Left colon (tissue), 2 donors: Measurements from ENCODE around the gene MYL9. TPM values are rescaled to one million over a fixed set of nuclear protein-coding genes. Genes with fewer than 3 reads are reported as not detected.
A peak's percentile ranks its signal among the peaks of the same experiment; 100 is the strongest.
"Not testable (repeated sequence)": the region's sequence is repeated elsewhere in the genome, so short reads cannot be mapped to it uniquely, and the experiment has no call there.

Experiments
- ATAC-seq: fragments of 200-7000 bp; cut with Tn5 transposase; one replicate; pipeline ENCODE4 v1.9.1; 2020; ENCODE audit warnings: mild to moderate bottlenecking, moderate library complexity
- DNase-seq, 2 donors: peaks; one replicate each; pipeline ENCODE4 v3.0.0-alpha.2; 2020
- intact Hi-C, 2 donors: fragments of 100-400 bp; cut with DNase I in 1 of 2; cut with micrococcal nuclease in 1 of 2; formaldehyde crosslinking; loops; one replicate each; pipeline versions ENCODE4 v1.11.2 to v1.14.0; 2022; cut with DNase I, micrococcal nuclease
- total RNA-seq, 2 donors: library from RNA; stranded (reverse); fragmentation: NEBNext Ultra II Directional; extraction: Animal tissue kit (Norgen Biotek cat#: 25700); gene quantifications; one replicate each; pipeline ENCODE4 v1.2.1, GENCODE V29; 2021
- donor health status: DM: no; HTN: no; CAD: no.
- donor health status: DM: yes; HTN: yes; CAD: no.

The MYL9 gene
- total RNA-seq, 2 donors from 2014 or later, result 36.9 to 484 TPM

DNA sequence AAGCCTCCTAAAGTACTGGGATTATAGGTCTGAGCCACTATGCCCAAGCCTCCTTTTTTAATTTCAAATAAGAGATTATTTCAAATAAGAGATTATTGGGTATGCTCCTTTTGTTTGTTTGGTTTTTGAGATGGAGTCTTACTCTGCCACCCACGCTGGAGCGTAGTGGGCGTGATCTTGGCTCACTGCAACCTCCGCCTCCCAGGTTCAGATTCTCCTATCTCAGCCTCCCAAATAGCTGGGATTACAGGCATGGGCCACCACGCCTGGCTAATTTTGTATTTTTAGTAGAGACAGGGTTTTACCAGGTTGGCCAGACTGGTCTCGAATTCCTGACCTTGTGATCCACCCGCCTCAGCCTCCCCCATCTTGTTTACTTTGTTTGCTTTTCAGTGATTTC lies 18.9 kb upstream of the MYL9 start:
- intact Hi-C loops, ATAC-seq, DNase-seq: not testable (repeated sequence)

DNA sequence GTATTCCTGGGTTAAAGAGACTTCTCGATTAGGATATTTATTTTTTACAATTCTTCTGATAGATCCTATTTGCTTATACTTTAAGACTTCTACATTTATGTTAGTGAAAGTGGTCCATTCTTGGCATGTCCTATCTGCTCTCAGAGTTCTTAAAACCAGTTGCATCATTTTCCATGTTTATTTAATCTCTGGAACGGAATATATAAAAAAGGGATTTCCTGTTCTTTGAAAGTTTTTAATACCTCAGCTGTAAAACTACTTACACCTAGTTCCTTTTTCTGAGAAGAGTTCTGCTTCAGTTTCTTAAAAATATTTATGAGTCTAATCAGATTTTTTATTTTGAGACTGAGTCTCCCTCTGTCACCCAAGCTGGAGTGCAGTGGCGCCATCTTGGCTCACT lies 18.0 kb upstream of the MYL9 start:
- intact Hi-C loops, result no loop called here
- ATAC-seq (no peak), DNase-seq (no peak)

DNA sequence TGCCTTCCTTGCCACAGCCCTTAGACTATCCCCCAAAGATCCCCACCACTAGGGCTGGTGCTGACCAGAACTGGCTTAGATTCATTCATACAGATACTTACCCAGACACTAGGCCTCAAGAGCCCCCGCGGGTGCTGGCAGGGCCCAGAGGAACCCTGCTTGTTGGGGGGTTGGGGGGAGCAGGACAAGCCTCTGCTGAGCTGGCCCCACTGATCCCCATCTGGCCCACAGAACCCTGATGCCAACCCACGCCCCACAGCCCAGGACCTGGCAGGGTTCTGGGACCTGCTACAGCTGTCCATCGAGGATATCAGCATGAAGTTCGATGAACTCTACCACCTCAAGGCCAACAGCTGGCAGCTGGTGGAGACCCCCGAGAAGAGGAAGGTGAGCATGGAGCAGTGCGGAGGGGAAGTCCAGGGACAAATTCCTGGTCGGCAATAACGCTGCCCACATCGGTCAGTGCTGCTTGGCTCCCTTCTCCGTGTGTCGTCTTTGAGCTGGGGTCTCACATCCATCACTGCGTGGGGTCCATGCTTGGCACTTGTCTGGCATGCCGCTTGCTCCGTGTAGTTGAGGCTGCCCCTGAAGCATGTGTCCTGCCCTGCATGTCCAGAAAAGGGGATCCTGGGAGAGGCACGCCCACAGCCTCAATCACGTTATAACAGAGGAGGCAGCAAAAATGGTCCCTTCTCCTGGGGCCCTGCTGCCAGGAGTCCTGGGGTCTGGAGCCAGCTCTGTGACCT lies 15.5 kb upstream of the MYL9 start:
- intact Hi-C loops, result no loop called here
- no peak for DNase-seq
- no peak for ATAC-seq

DNA sequence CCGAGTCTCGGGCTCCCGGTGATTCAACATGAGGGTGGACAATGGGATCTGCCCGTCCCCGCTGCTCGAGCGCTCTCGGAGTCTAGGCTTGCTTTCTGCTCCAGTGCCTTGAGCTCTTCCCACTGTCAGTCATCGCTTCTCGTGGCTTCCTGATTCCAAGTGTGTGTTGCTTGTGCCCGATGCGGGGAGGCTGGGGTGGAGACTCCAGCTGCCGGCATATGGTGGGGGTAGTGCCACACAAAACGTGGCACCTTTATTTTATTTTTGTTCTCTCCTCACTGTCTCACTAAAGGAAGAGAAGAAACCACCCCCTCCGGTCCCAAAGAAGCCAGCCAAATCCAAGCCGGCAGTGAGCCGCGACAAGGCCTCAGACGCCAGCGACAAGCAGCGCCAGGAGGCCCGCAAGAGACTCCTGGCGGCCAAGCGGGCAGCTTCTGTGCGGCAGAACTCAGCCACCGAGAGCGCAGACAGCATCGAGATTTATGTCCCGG lies 14.8 kb upstream of the MYL9 start:
- DNase-seq (no peak), ATAC-seq (no peak)
- intact Hi-C loops, result no loop called here

DNA sequence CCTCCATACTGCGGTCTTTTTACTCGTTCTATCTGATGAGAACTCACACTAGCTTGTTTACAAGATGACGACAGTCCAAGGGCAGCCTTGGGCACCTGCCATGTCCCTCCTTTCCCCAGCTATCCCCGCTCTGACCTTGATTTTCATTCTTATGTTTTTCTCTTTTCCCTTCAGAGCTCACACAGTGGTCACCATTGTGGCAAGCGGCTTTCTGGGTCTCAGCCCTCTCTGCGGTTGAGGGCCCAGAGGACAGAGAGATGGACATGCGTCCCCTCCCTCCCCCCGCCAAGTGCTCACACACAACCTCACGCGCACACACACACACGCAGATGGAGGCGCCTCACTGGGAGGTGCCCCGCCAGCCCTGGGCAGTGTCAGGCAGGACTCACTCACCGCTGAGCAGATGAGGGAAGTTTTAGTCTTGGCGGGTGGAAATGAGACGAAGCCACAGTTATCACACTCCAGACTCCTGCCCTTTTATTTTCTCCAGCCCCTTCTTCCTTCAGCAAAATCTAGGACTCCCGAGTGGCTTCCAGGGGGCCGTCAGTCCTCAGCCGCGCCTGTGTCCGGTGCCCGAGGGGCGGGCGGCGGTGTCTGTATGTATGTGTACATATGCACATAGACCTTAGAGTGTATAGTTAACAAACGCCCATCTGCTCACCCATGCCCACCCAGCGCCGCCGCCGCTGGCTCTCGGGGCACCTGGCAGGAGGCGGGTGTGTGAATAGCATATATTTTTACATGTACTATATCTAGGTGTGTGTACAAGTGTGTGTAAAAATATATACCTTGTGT lies 13.8 kb upstream of the MYL9 start:
- ATAC-seq (peak; percentile 24), DNase-seq (no peak)
- intact Hi-C loops, result no loop called here

DNA sequence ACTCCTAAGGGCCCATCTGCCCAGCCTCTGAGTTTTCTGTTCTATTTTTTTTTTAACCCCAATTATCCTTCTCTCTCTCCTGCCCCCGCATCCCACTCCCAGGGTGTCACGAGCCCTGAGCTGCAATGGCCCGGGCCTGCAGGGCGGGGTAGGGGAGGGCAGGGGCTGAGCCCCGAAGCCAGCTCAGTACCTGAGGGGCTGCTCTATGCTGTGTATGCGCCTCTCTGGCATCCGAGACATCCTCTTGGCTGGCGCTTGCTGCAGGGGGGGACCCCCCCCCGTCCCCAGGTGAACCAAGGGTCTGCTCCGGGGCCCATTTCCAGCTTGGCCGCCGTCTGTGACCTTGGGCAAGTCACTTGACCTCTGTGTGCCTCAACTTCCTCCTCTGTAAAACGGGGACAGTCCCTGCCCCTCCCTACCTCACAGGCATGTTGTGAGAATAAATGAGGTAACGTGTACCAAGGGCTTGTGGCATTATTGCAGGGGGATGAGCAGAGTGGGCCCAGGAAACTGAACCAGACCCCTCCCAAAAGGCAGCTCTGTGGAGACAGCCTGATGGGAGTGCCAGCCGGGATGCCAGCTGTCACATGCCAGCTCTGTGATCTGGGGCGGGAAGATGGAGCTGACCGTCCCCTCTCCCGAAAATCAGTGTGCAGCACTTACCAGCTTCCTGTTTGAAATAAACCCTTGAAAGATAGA lies 13.0 kb upstream of the MYL9 start:
- intact Hi-C loops, result no loop called here
- no peak for DNase-seq
- ATAC-seq, result no peak

DNA sequence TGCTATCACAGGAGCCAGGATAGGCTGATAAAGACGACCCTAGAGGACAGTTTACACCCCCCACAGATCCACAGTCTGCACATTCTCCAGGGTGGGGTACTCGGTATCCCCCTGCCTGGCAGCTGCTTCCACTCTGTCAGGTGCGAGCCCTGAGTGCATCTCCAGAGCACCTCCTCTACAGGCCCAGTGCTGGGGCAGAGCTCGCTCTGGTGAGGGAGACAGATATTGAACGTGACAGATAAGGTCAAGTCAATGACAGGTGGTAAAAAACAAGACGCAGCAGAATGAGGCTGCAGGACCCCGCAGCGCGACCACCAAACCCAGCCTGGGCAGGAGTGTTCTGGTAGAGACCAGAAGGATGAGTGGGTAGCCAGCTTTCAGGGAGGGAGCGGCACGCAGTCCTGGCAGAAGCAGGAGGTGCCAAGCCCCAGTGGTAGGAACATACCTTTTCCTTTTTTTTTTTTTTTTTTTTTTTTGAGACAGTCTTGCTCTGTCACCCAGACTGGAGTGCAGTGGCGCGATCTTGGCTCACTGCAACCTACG lies 12.4 kb upstream of the MYL9 start:
- intact Hi-C loops, result no loop called here
- ATAC-seq (peak; percentile 26), DNase-seq (no peak)

DNA sequence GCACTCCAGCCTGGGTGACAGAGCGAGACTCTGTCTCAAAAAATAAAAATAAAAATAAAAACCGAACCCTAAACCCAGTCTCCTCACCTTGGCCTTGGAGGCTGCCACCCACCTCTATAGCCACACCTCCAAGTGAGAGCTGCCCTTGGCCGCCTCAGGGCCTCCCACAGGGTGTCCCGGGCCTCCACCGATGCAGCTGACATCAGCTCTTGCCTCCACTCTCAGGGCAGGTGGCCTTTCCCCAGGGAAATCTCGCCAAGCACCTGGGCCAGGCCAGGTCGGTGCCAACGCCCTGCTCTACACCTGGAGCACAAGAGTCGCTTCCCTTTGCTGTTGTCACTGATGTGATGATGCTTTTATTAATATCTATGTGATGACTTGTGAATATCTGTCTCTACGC lies 8.9 kb upstream of the MYL9 start:
- DNase-seq (no peak), ATAC-seq (peak; percentile 18)
- intact Hi-C loops, result no loop called here

DNA sequence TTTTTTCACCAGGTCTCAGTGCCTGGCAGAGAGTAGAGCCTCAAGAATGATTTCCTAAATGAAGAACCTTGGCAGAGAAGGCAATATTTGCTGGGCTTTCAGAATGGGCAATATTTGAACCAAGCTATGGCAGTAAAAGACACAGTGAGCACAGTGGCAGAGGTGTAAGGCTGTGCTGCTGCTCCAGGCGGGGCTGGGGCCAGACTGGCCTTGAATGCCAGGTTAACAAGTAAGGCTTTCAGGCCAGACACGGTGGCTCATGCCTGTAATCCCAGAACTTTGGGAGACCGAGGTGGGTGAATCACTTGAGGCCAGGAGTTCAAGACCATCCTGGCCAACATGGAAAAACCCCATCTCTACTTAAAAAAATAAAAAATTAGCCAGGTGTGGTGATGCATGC lies 8.5 kb upstream of the MYL9 start:
- intact Hi-C loops, result no loop called here
- ATAC-seq (no peak), DNase-seq (no peak)

DNA sequence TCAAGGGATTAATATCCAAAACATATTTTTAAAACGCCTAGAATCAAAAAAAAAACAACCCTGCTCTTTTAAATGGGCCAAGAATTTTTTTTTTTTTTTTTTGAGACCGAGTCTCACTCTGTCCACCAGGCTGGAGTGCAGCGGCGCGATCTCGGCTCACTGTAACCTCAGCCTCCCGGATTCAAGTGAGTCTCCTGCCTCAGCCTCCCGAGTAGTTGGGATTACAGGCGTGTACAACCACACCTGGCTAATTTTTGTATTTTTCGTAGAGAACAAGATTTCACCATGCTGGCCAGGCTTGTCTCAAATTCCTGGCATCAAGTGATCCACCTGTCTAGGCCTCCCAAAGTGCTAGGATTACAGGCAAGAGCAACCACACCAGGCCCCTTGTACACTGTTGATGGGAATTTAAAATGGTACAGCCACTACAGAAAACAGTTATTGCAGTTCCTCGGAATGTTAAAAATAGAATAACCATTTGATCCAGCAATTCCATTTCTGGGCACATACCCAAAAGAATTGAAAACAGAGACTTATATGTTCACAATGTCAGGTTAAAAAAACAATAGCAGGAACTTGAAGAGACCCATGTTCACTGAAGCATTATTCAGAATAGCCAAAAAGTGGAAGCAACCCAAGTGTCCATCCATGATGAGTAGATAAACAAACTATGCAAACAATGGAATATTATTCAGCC lies 3.1 kb upstream of the MYL9 start:
- intact Hi-C loops, result no loop called here
- ATAC-seq (no peak), DNase-seq (no peak)

DNA sequence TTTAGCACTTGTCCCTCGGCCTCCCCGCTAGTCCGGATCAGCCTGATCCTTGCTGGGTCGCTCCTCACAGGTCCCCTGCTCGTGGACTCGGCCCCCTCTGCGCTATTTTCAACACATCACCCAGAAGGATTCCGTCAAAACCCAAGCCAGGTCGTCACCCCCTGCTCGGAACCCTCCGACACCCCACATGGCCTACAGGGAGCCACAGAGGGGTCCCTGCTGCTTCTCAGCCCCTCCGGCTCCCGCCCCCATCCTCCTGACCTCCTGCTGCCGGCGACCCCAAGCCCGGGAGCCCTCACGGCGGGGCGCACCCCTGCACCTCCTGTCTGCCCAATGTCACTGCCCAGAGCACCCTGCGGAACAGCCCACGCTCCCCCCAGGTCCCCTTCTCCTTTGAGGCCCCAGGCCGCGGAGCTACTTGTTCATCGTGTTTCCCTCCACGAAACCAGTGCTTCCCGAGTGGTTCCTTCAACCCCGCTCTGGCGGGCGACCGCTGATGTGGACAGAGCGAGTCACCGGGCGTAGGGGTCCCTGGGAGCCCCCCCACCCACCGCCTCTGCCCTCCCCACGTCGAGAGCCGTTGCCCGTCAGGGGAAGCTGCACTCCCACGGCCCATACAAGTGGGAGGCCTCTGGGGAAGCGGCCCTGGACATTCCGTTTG lies 638 bp upstream of the MYL9 start:
- DNase-seq (no peak), ATAC-seq (no peak)
- intact Hi-C loops, result no loop called here

DNA sequence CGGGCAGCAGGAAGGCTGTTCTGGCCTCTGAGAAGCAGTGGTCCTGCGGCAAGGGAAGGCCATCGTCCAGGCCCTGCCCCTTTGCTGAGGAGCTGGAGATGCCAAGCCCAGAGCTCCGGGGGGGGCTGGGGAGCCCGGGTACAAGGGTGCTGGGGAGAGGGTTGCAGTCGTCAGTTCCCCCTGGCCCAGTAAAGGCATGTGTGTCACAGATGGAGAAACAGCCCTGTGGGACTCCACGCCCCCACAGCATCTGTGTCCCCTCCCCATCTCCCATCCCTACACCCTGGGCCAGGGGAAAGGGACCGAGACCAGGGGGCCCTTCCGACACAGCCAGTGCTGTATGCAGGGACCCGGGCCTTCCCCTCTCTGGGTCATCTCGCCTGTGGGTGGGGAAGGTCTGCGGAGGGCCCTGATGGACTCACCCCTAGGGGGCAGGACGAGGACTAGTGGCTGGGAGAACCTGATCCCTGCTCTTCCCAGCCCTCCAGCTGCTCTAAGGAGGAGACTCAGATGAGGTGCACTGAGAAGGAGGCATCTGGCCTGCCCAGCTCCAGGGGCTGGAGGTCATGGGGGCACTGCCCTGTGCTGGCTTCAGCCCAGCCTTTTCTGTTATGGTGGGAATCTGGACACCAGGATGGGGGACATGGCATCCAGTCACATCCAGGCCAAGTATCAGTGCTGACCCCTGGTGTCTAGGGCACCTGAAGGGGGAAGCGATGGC lies 609 bp downstream of the MYL9 start:
- peak; percentile 26 for ATAC-seq
- intact Hi-C loops, result no loop called here
- no peak for DNase-seq

DNA sequence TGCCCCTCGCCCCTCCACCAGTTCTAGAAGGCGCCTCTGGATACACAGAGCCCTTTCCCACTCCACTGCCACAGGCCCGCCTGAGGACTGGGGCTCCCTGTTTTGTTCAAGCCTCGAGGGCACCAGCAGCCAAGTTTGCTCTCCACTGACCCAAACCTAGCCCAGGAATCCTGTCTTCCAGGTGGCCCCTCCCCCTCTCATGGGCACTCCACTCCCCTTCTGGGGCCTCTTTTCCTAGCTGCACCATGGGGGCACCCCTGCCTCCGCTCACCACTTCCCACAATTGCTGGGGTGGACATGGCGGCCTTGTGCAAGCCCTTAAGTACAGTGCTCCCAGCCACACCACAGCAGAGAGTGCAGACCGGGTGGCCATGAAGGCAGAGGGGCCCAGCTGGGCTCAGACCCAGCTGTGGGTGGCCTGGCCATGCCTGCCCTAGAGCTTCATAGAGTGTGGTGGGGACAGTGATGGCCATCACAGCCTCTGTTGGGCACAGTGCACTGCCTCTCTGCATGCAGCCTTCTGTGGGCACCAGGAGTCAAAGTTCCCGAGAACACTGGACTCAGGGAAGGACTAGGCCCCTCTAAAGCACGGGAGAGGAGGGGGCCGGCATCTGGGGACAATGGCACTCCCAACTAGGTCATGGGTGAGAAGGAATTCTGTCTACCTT lies 1.3 kb downstream of the MYL9 start:
- DNase-seq, result no peak
- ATAC-seq, result no peak

DNA sequence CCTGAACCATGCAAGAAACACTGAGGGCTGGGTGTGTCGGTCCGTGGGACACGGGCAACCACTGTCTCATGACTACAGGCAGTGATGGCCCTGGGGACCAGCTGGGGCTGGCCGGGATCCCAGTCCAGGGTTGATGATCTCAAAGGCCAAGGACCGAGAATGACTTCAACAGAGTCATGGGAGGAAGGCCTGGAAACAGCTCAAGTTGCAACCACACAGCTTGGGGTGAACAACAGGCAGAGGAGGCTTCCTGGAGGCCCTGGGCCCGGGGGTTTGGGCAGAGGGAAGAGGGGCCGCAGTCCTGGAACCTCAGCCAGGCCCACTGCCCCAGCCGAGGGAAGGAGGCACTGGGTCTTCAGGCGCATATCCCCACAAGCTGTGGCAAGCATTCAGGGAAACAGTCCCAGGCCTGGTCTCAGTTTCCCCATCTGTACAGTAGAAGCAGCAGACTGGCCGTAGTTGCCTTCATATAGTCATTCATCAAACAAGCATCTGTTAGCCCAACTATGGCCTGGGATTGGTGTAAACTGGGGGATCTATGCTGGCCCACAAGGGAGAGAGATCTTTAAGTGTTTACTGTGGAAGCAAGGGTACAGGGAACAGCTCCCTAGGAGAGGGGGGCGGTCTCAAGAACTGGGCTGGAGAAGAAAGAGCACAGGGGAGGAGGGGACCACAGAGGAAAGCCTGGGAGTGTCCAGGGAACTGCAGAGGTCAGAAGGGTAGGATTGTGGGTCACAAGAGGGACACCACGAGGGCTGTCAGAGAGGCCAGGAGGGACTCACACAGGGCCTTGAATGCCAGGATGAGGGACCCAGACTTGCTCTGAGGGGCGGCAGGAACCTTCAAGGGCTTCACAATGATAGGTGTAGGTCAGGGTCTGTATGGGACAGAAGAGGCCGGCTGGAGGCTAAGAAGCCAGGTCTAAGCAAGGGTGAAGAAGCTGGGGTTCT lies 2.1 kb downstream of the MYL9 start:
- intact Hi-C loops, result no loop called here
- ATAC-seq (peak; percentile 62), DNase-seq (peak in 1 of 2 donors; percentile 51)

More for the DNA sequence above, 1.3 kb downstream of the MYL9 start:
- intact Hi-C loops, result no loop called here

DNA sequence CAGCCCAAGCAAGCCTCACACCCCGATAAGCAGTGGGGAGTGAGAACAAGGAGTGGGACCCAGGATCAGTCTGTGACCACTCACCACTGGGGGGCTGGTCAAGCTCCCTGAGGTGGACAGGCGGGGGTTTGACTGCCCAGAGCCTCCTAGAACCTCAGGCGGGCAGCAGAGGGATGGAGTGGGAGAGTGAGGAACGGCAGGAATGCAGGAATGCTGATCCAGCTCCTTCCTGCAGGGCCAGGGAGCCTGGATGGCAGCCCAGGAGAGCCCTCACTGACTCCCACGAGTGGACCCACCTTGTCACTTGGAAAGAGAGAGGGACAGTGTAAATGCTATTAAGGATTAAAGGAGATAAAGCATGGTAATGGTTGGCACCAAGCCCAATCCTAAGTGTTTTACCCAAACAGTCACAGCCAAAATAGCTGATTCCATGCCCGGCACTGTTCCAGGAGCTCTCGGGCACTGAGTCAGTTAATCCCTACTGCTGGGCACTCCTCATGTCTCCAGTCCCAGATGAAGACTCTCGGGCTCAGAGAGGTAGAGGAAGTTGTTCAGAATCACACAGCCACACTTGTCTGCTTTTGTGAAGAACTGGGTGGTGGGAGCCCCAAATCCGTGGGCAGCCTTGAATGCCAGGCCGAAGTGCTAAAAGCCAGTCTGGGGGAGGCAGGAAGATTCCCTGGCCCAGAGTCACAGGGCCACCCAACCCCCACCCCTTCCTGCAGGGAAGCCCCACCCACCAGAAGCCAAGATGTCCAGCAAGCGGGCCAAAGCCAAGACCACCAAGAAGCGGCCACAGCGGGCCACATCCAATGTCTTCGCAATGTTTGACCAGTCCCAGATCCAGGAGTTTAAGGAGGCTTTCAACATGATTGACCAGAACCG lies 3.1 kb downstream of the MYL9 start:
- ATAC-seq (no peak), DNase-seq (no peak)
- intact Hi-C loops, result no loop called here
